ENCODE measurements around the gene MCM10. TPM values are rescaled to one million over a fixed set of nuclear protein-coding genes. Genes with fewer than 3 reads are reported as not detected.

The MCM10 gene
- total and polyA plus RNA-seq, 7 experiments from 2014 or later = 0.08 to 41.8 (median 0.28) TPM; not detected in 1

GRCh38 chr10:13161857-13162271 is 506 bp downstream of the MCM10 start:
- Mint-ChIP-seq H3K27me3 (no peaks in the 10 kb centered on the region), H3K4me3 (peak overlapping the region; percentile 64 to 93 (median 88)), H3K4me1 (peaks cover 3 to 37% (median 19%) of the 10 kb centered on the region in 7 donors), H3K27ac (peak overlapping the region in 3 of 9 donors; percentile 57 to 85 (median 74)), H3K9me3 (peaks cover 0 to 2% (median 0%) of the 10 kb centered on the region in 11 donors), H3K36me3 (peaks cover 0 to 10% (median 0%) of the 10 kb centered on the region in 5 donors)
- DNase-seq (peak in 2 of 9 donors; percentile 10 to 24), ATAC-seq (no peak)
- Histone ChIP-seq H3K4me3 (ENCODE audit: low read length) (peak overlapping the region; percentile 47), H3K9me3 (ENCODE audit: control insufficient read depth in 2 of 3, low read length in 3 of 3) (no peaks in the 10 kb centered on the region), H3K36me3 (ENCODE audit: control insufficient read depth in 2 of 3, insufficient read depth in 3 of 3, low read length in 3 of 3) (no peaks in the 10 kb centered on the region), H3K4me1 (ENCODE audit: control insufficient read depth in 2 of 2, insufficient read depth in 2 of 2, low read length in 2 of 2) (peaks cover 6 to 10% of the 10 kb centered on the region in 2 donors), H3K27ac (ENCODE audit: low read depth, low read length) (no peak overlapping the region), H3K27me3 (ENCODE audit: control insufficient read depth in 2 of 2, insufficient read depth in 2 of 2, low read length in 2 of 2) (no peaks in the 10 kb centered on the region)
- intact Hi-C loops (cut with micrococcal nuclease) = loop anchor here (1.0 to 5.0 kb wide), 12 partner anchors 53 to 1797 kb away; partner anchors contain the start of genes CDC123 (in 1 of the 2), MEIG1 (in 1 of the 2), NUDT5 (in 1 of the 2) and PRPF18 (in 1 of the 2)
- ChIA-PET POLR2A (interaction anchor here (1.1 to 2.0 kb wide), 3 partner anchors 138 to 188 kb away, joined by 3 to 8 read pairs (median 7); partner anchors contain the start of gene PHYH), CTCF (interaction anchor here (0.6 to 2.7 kb wide), 5 partner anchors 9 to 278 kb away, joined by 3 to 15 read pairs (median 3); partner anchors contain the start of gene OPTN)

- H3K4me3 Mint-ChIP-seq = no peak overlapping the region
- peaks cover 3 to 35% (median 19%) of the 10 kb centered on the region in 7 donors for H3K4me1 Mint-ChIP-seq
- no peaks in the 10 kb centered on the region for H3K27me3 Mint-ChIP-seq
- H3K4me1 ChIP-seq (ENCODE audit: control insufficient read depth in 2 of 2, insufficient read depth in 2 of 2, low read length in 2 of 2) = peaks cover 6 to 10% of the 10 kb centered on the region in 2 donors
- H3K27me3 ChIP-seq (ENCODE audit: control insufficient read depth in 2 of 2, insufficient read depth in 2 of 2, low read length in 2 of 2) = no peaks in the 10 kb centered on the region
- H3K9me3 Mint-ChIP-seq = no peaks in the 10 kb centered on the region
- H3K36me3 Mint-ChIP-seq = peaks cover 0 to 12% (median 0%) of the 10 kb centered on the region in 5 donors
- peak overlapping the region in 1 of 9 donors; percentile 21 for H3K27ac Mint-ChIP-seq
- ChIA-PET CTCF (interaction anchor here (1.4 kb wide), 1 partner anchor 189 kb away, joined by 3 read pairs; no protein-coding TSS in a partner anchor), POLR2A (interaction anchor here (0.7 kb wide), 1 partner anchor 13 kb away, joined by 3 read pairs; no protein-coding TSS in a partner anchor)
- intact Hi-C loops (cut with micrococcal nuclease) = loop anchor here in 1 of 2 donors (5.0 kb wide), 1 partner anchor 967 kb away; the partner anchor contains the start of genes CDC123 and NUDT5
- no peaks in the 10 kb centered on the region for H3K36me3 ChIP-seq (ENCODE audit: control insufficient read depth in 2 of 3, insufficient read depth in 3 of 3, low read length in 3 of 3)
- H3K9me3 ChIP-seq (ENCODE audit: control insufficient read depth in 2 of 3, low read length in 3 of 3) = no peaks in the 10 kb centered on the region
- ATAC-seq = no peak
- H3K27ac ChIP-seq (ENCODE audit: low read depth, low read length) = no peak overlapping the region
- H3K4me3 ChIP-seq (ENCODE audit: low read length) = no peak overlapping the region
- no peak for DNase-seq
Measured at GRCh38 chr10:13163859-13164258, 2.5 kb downstream of the MCM10 start.

GRCh38 chr10:13165177-13165576 is 3.8 kb downstream of the MCM10 start:
- ChIA-PET CTCF (no interaction called here), POLR2A (no interaction called here)
- peaks cover 3 to 36% (median 18%) of the 10 kb centered on the region in 7 donors for H3K4me1 Mint-ChIP-seq
- H3K9me3 ChIP-seq (ENCODE audit: control insufficient read depth in 2 of 3, low read length in 3 of 3) = no peaks in the 10 kb centered on the region
- intact Hi-C loops (cut with micrococcal nuclease) = no loop called here
- no peak for ATAC-seq
- no peak overlapping the region for H3K4me3 Mint-ChIP-seq
- H3K27ac Mint-ChIP-seq = peak overlapping the region in 1 of 9 donors; percentile 19
- DNase-seq = no peak
- H3K27me3 ChIP-seq (ENCODE audit: control insufficient read depth in 2 of 2, insufficient read depth in 2 of 2, low read length in 2 of 2) = no peaks in the 10 kb centered on the region
- no peaks in the 10 kb centered on the region for H3K27me3 Mint-ChIP-seq
- peaks cover 6 to 10% of the 10 kb centered on the region in 2 donors for H3K4me1 ChIP-seq (ENCODE audit: control insufficient read depth in 2 of 2, insufficient read depth in 2 of 2, low read length in 2 of 2)
- no peaks in the 10 kb centered on the region for H3K9me3 Mint-ChIP-seq
- H3K36me3 Mint-ChIP-seq = peaks cover 0 to 12% (median 0%) of the 10 kb centered on the region in 5 donors
- no peak overlapping the region for H3K4me3 ChIP-seq (ENCODE audit: low read length)
- no peak overlapping the region for H3K27ac ChIP-seq (ENCODE audit: low read depth, low read length)
- no peaks in the 10 kb centered on the region for H3K36me3 ChIP-seq (ENCODE audit: control insufficient read depth in 2 of 3, insufficient read depth in 3 of 3, low read length in 3 of 3)

- H3K36me3 Mint-ChIP-seq = peaks cover 0 to 12% (median 0%) of the 10 kb centered on the region in 5 donors
- ATAC-seq (no peak), DNase-seq (no peak)
- intact Hi-C loops (cut with micrococcal nuclease) = no loop called here
- peaks cover 0 to 25% (median 0%) of the 10 kb centered on the region in 7 donors for H3K4me1 Mint-ChIP-seq
- Histone ChIP-seq H3K9me3 (ENCODE audit: control insufficient read depth in 2 of 3, low read length in 3 of 3) (no peaks in the 10 kb centered on the region), H3K27me3 (ENCODE audit: control insufficient read depth in 2 of 2, insufficient read depth in 2 of 2, low read length in 2 of 2) (no peaks in the 10 kb centered on the region), H3K36me3 (ENCODE audit: control insufficient read depth in 2 of 3, insufficient read depth in 3 of 3, low read length in 3 of 3) (no peaks in the 10 kb centered on the region), H3K4me3 (ENCODE audit: low read length) (no peak overlapping the region), H3K4me1 (ENCODE audit: control insufficient read depth in 2 of 2, insufficient read depth in 2 of 2, low read length in 2 of 2) (no peaks in the 10 kb centered on the region), H3K27ac (ENCODE audit: low read depth, low read length) (no peak overlapping the region)
- H3K9me3 Mint-ChIP-seq = no peaks in the 10 kb centered on the region
- no peaks in the 10 kb centered on the region for H3K27me3 Mint-ChIP-seq
- no peak overlapping the region for H3K4me3 Mint-ChIP-seq
- ChIA-PET POLR2A (no interaction called here), CTCF (no interaction called here)
- no peak overlapping the region for H3K27ac Mint-ChIP-seq
Measured at GRCh38 chr10:13167568-13167967, 6.2 kb downstream of the MCM10 start.

- no peaks in the 10 kb centered on the region for H3K27me3 ChIP-seq (ENCODE audit: control insufficient read depth in 2 of 2, insufficient read depth in 2 of 2, low read length in 2 of 2)
- H3K36me3 ChIP-seq (ENCODE audit: control insufficient read depth in 2 of 3, insufficient read depth in 3 of 3, low read length in 3 of 3) = no peaks in the 10 kb centered on the region
- Mint-ChIP-seq H3K36me3 (peaks cover 0 to 15% (median 0%) of the 10 kb centered on the region in 5 donors), H3K9me3 (no peaks in the 10 kb centered on the region), H3K4me1 (peaks cover 0 to 20% (median 0%) of the 10 kb centered on the region in 7 donors), H3K27me3 (no peaks in the 10 kb centered on the region), H3K4me3 (no peak overlapping the region), H3K27ac (no peak overlapping the region)
- no peak overlapping the region for H3K27ac ChIP-seq (ENCODE audit: low read depth, low read length)
- ATAC-seq (no peak), DNase-seq (no peak)
- CTCF ChIA-PET = no interaction called here
- H3K9me3 ChIP-seq (ENCODE audit: control insufficient read depth in 2 of 3, low read length in 3 of 3) = no peaks in the 10 kb centered on the region
- H3K4me1 ChIP-seq (ENCODE audit: control insufficient read depth in 2 of 2, insufficient read depth in 2 of 2, low read length in 2 of 2) = no peaks in the 10 kb centered on the region
- POLR2A ChIA-PET = no interaction called here
- intact Hi-C loops (cut with micrococcal nuclease) = no loop called here
- H3K4me3 ChIP-seq (ENCODE audit: low read length) = no peak overlapping the region
Measured at GRCh38 chr10:13168781-13169180, 7.4 kb downstream of the MCM10 start.

- POLR2A ChIA-PET = no interaction called here
- intact Hi-C loops (cut with micrococcal nuclease) = no loop called here
Measured at GRCh38 chr10:13173616-13174015, 12.3 kb downstream of the MCM10 start.

GRCh38 chr10:13180788-13181187 is 19.4 kb downstream of the MCM10 start:
- peaks cover 0 to 18% (median 0%) of the 10 kb centered on the region in 5 donors for H3K36me3 Mint-ChIP-seq
- Histone ChIP-seq H3K27me3 (ENCODE audit: control insufficient read depth in 2 of 2, insufficient read depth in 2 of 2, low read length in 2 of 2) (no peaks in the 10 kb centered on the region), H3K27ac (ENCODE audit: low read depth, low read length) (no peak overlapping the region), H3K4me1 (ENCODE audit: control insufficient read depth in 2 of 2, insufficient read depth in 2 of 2, low read length in 2 of 2) (no peaks in the 10 kb centered on the region), H3K4me3 (ENCODE audit: low read length) (no peak overlapping the region), H3K36me3 (ENCODE audit: control insufficient read depth in 2 of 3, insufficient read depth in 3 of 3, low read length in 3 of 3) (no peaks in the 10 kb centered on the region), H3K9me3 (ENCODE audit: control insufficient read depth in 2 of 3, low read length in 3 of 3) (no peaks in the 10 kb centered on the region)
- intact Hi-C loops (cut with micrococcal nuclease) = no loop called here
- no peaks in the 10 kb centered on the region for H3K9me3 Mint-ChIP-seq
- ATAC-seq (no peak), DNase-seq (no peak)
- H3K4me3 Mint-ChIP-seq = no peak overlapping the region
- no peak overlapping the region for H3K27ac Mint-ChIP-seq
- no peaks in the 10 kb centered on the region for H3K4me1 Mint-ChIP-seq
- H3K27me3 Mint-ChIP-seq = no peaks in the 10 kb centered on the region
- POLR2A ChIA-PET = no interaction called here
- CTCF ChIA-PET = no interaction called here

More at GRCh38 chr10:13173616-13174015, 12.3 kb downstream of the MCM10 start:
- no peaks in the 10 kb centered on the region for H3K9me3 ChIP-seq (ENCODE audit: control insufficient read depth in 2 of 3, low read length in 3 of 3)
- H3K4me1 ChIP-seq (ENCODE audit: control insufficient read depth in 2 of 2, insufficient read depth in 2 of 2, low read length in 2 of 2) = no peaks in the 10 kb centered on the region
- CTCF ChIA-PET = no interaction called here
- Mint-ChIP-seq H3K4me3 (no peak overlapping the region), H3K9me3 (no peaks in the 10 kb centered on the region), H3K4me1 (peaks cover 0 to 10% (median 0%) of the 10 kb centered on the region in 7 donors), H3K27ac (peak overlapping the region in 1 of 9 donors; percentile 9), H3K36me3 (peaks cover 0 to 15% (median 0%) of the 10 kb centered on the region in 5 donors), H3K27me3 (no peaks in the 10 kb centered on the region)
- no peaks in the 10 kb centered on the region for H3K36me3 ChIP-seq (ENCODE audit: control insufficient read depth in 2 of 3, insufficient read depth in 3 of 3, low read length in 3 of 3)
- no peak overlapping the region for H3K4me3 ChIP-seq (ENCODE audit: low read length)
- no peak for DNase-seq
- no peaks in the 10 kb centered on the region for H3K27me3 ChIP-seq (ENCODE audit: control insufficient read depth in 2 of 2, insufficient read depth in 2 of 2, low read length in 2 of 2)
- ATAC-seq = no peak
- no peak overlapping the region for H3K27ac ChIP-seq (ENCODE audit: low read depth, low read length)

Measured in naive thymus-derived CD4-positive, alpha-beta T cell (primary cell).